ENCODE results near the gene SPRR2A. TPM values are rescaled to one million over a fixed set of nuclear protein-coding genes. Genes with fewer than 3 reads are reported as not detected.

The SPRR2A gene
- total and polyA plus RNA-seq, 4 donors, result 0.95 to 6.0 TPM; not detected in 2

Other genes starting within 250 kb of the SPRR2A start
- not detected for gene LCE1B, start 245.5 kb downstream of the SPRR2A start, total RNA-seq
- gene LCE1B, start 245.5 kb downstream of the SPRR2A start, polyA plus RNA-seq, result not detected
- not detected for gene LCE1A, start 230.0 kb downstream of the SPRR2A start, total RNA-seq
- gene LCE1A, start 230.0 kb downstream of the SPRR2A start, polyA plus RNA-seq, result not detected
- not detected for gene LCE6A, start 214.7 kb downstream of the SPRR2A start, total RNA-seq
- not detected for gene LCE6A, start 214.7 kb downstream of the SPRR2A start, polyA plus RNA-seq
- not detected for gene LCE7A, start 197.5 kb downstream of the SPRR2A start, total RNA-seq
- not detected for gene LCE7A, start 197.5 kb downstream of the SPRR2A start, polyA plus RNA-seq
- not detected for gene SMCP, start 179.2 kb downstream of the SPRR2A start, total RNA-seq
- not detected for gene SMCP, start 179.2 kb downstream of the SPRR2A start, polyA plus RNA-seq
- not detected for gene IVL, start 149.0 kb downstream of the SPRR2A start, total RNA-seq
- under 1 TPM; 0.13 TPM for gene IVL, start 149.0 kb downstream of the SPRR2A start, polyA plus RNA-seq
- not detected for gene SPRR5, start 110.3 kb downstream of the SPRR2A start, total RNA-seq
- gene SPRR5, start 110.3 kb downstream of the SPRR2A start, polyA plus RNA-seq, result not detected
- gene SPRR4, start 86.9 kb downstream of the SPRR2A start, total RNA-seq, result not detected
- not detected for gene SPRR4, start 86.9 kb downstream of the SPRR2A start, polyA plus RNA-seq
- gene SPRR1A, start 73.4 kb downstream of the SPRR2A start, total RNA-seq, result not detected
- gene SPRR1A, start 73.4 kb downstream of the SPRR2A start, polyA plus RNA-seq, result not detected
- gene SPRR3, start 55.8 kb downstream of the SPRR2A start, total RNA-seq, result under 1 TPM in 1 of 2 donors, not detected in 1; 0.75 TPM
- gene SPRR3, start 55.8 kb downstream of the SPRR2A start, polyA plus RNA-seq, result 10 to 100 TPM in 1 of 2 donors, 1 to 10 TPM in 1; 8.2 to 14.9 TPM
- not detected for gene SPRR1B, start 26.3 kb downstream of the SPRR2A start, total RNA-seq
- 1 to 10 TPM in 1 of 2 donors, under 1 TPM in 1; 0.74 to 1.9 TPM for gene SPRR1B, start 26.3 kb downstream of the SPRR2A start, polyA plus RNA-seq
- not detected for gene SPRR2D, start 16.4 kb downstream of the SPRR2A start, total RNA-seq
- 1 to 10 TPM in 1 of 2 donors, under 1 TPM in 1; 0.56 to 2.6 TPM for gene SPRR2D, start 16.4 kb downstream of the SPRR2A start, polyA plus RNA-seq
- not detected for gene SPRR2B, start 14.1 kb upstream of the SPRR2A start, total RNA-seq
- not detected for gene SPRR2B, start 14.1 kb upstream of the SPRR2A start, polyA plus RNA-seq
- gene SPRR2E, start 37.0 kb upstream of the SPRR2A start, total RNA-seq, result not detected
- gene SPRR2E, start 37.0 kb upstream of the SPRR2A start, polyA plus RNA-seq, result under 1 TPM; 0.75 to 0.77 TPM
- gene SPRR2F, start 56.0 kb upstream of the SPRR2A start, total RNA-seq, result not detected
- not detected for gene SPRR2F, start 56.0 kb upstream of the SPRR2A start, polyA plus RNA-seq
- gene SPRR2G, start 93.4 kb upstream of the SPRR2A start, total RNA-seq, result not detected
- gene SPRR2G, start 93.4 kb upstream of the SPRR2A start, polyA plus RNA-seq, result not detected
- not detected for gene LELP1, start 145.9 kb upstream of the SPRR2A start, total RNA-seq
- not detected for gene LELP1, start 145.9 kb upstream of the SPRR2A start, polyA plus RNA-seq
- gene PRR9, start 160.1 kb upstream of the SPRR2A start, total RNA-seq, result not detected
- gene PRR9, start 160.1 kb upstream of the SPRR2A start, polyA plus RNA-seq, result not detected
- gene LORICRIN, start 202.2 kb upstream of the SPRR2A start, total RNA-seq, result not detected
- not detected for gene LORICRIN, start 202.2 kb upstream of the SPRR2A start, polyA plus RNA-seq

Measured in aorta (tissue), 4 donors.